Coronary artery (tissue), 2 donors: ENCODE results near the gene SMARCA2.
A peak's percentile ranks its signal among the peaks of the same experiment; 100 is the strongest.

Experiments used
- DNase-seq: peaks from one replicate; pipeline ENCODE4 v3.0.0-alpha.2; 2017; ENCODE audit warnings: low spot score
- H3K27ac ChIP-seq, 2 donors: fragments of 200-600 bp; sonication (generic); one replicate each; pipeline ENCODE4 v1.5.1; 2016 to 2019
- H3K4me3 ChIP-seq: fragments of 200-600 bp; sonication (generic); 2 replicates; pipeline ENCODE4 v1.5.1; 2016; ENCODE audit warnings: mild to moderate bottlenecking, moderate library complexity
- CTCF ChIP-seq: fragments of 200-600 bp; sonication (generic); IDR thresholded peaks from one replicate; pipeline ENCODE4 v1.5.1; 2019; ENCODE audit warnings: antibody characterized with exemption

SMARCA2 gene

GRCh38 chr9:2024888-2025782 is 10.0 kb downstream of the SMARCA2 start:
- no peak for TF ChIP-seq CTCF
- no peak for DNase-seq
- Histone ChIP-seq H3K27ac (peak overlapping the region; percentile 51 to 66), H3K4me3 (peak overlapping the region; percentile 11)

- no peak for TF ChIP-seq CTCF
- no peak for DNase-seq
- Histone ChIP-seq H3K27ac (no peak overlapping the region), H3K4me3 (no peak overlapping the region)
Measured at GRCh38 chr9:2026220-2026997, 11.3 kb downstream of the SMARCA2 start.

GRCh38 chr9:2027543-2028160 is 12.5 kb downstream of the SMARCA2 start:
- TF ChIP-seq CTCF, result no peak
- no peak for DNase-seq
- Histone ChIP-seq H3K27ac (peak overlapping the region in 1 of 2 donors; percentile 29), H3K4me3 (no peak overlapping the region)

- Histone ChIP-seq H3K27ac (no peak overlapping the region), H3K4me3 (no peak overlapping the region)
- TF ChIP-seq CTCF, result no peak
- DNase-seq, result no peak
Measured at GRCh38 chr9:2028888-2029287, 13.7 kb downstream of the SMARCA2 start.

- H3K27ac ChIP-seq, result no peak overlapping the region
- no peak for TF ChIP-seq CTCF
- no peak for DNase-seq
- H3K4me3 ChIP-seq, result no peak overlapping the region
Measured at GRCh38 chr9:2029666-2030170, 14.6 kb downstream of the SMARCA2 start.

GRCh38 chr9:2032234-2032633 is 17.1 kb downstream of the SMARCA2 start:
- no peak for DNase-seq

More at GRCh38 chr9:2032234-2032633, 17.1 kb downstream of the SMARCA2 start:
- Histone ChIP-seq H3K27ac (no peak overlapping the region), H3K4me3 (no peak overlapping the region)
- no peak for TF ChIP-seq CTCF
